C4-2B (cell line): Measurements from ENCODE around the gene CARD10.

Experiments used
- H3K27ac ChIP-seq: fragments of 450-650 bp; 2 replicates; pipeline ENCODE4 v1.5.1; 2017
- ZFX ChIP-seq: fragments of 450-650 bp; IDR thresholded peaks from 2 replicates; pipeline ENCODE4 v1.6.1; 2017
- TF ChIP-seq, protein P1 (sequence below): fragments of 450-650 bp; conservative IDR thresholded peaks from 2 replicates; pipeline ENCODE4 v1.5.1; 2017; ENCODE audit warnings: mild to moderate bottlenecking

The CARD10 gene

DNA sequence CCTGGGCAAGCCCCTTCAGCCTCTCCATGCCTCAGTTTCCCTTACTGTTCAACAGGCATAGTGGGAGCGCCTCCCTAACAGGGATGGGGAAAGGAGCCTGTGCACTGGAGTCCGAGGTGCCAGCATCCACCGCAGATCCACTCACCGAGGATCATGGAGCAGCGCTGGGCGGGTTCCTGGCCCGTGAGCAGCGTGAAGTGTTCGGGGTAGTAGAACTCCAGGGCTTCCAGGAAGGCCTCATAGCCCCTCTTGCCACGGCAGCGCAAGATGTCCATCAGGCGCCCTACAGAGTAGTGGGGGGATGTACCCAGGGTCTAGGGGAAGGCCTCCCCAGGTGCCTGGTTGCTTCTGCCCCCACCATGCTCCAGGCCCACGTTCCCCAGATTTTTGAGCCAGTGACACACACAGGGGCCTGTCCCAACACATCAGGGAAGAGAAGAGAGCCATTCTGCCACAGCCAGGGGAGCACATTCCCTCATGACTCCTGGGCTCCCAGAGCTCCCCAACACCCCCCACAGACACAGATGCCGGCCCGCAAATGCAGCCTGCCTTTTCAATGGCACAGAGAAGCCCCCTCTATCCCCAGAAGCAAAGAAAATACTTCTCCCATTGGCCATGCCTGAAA is 1.3 kb downstream of the CARD10 start:
- H3K27ac ChIP-seq, result no peak overlapping the region; the same call in 1 of the 2 replicates
- TF ChIP-seq ZFX, result no peak
- TF ChIP-seq, protein P1, sequence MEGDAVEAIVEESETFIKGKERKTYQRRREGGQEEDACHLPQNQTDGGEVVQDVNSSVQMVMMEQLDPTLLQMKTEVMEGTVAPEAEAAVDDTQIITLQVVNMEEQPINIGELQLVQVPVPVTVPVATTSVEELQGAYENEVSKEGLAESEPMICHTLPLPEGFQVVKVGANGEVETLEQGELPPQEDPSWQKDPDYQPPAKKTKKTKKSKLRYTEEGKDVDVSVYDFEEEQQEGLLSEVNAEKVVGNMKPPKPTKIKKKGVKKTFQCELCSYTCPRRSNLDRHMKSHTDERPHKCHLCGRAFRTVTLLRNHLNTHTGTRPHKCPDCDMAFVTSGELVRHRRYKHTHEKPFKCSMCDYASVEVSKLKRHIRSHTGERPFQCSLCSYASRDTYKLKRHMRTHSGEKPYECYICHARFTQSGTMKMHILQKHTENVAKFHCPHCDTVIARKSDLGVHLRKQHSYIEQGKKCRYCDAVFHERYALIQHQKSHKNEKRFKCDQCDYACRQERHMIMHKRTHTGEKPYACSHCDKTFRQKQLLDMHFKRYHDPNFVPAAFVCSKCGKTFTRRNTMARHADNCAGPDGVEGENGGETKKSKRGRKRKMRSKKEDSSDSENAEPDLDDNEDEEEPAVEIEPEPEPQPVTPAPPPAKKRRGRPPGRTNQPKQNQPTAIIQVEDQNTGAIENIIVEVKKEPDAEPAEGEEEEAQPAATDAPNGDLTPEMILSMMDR, result no peak

DNA sequence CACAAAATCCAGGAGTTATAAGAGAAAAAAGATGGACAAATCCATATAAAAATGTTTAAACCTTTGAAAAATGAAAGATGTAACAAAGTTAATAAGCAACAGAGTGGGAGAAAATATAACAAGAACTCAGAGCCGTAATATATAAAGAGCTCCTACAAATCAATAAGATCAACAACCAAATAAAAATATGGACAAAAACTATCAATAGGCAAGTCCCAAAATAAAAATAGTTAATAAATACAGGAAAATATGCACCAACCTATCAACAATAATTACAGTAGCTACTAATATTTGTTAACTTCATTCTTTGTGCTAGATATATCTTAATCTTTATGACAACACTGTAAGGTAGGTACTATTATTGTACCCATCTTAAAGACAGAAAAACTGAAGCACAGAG is 2.8 kb downstream of the CARD10 start:
- no peak overlapping the region for H3K27ac ChIP-seq
- TF ChIP-seq, protein P1, result no peak
- no peak for TF ChIP-seq ZFX

DNA sequence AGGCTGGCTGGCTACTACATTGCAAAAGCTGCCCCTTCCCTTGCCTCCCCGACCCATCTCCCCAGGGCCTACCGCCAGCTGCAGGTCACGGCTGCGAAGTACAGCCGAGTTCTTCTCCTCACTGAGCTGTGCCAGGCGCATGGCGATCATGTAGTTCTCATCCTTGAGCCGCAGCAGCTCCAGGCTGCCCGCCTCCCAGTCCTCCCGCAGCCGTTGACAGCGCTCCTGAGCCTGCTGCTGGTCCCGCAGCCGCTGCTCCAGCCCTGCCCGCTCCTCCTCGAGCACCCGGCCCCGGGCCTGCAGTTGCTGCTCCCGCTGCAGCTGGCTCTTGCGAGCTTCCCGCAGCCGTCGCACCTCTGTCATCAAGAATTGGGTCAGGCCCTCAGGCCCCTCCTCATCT is 3.3 kb downstream of the CARD10 start:
- no peak overlapping the region for H3K27ac ChIP-seq
- TF ChIP-seq ZFX, result no peak
- TF ChIP-seq, protein P1, result no peak

DNA sequence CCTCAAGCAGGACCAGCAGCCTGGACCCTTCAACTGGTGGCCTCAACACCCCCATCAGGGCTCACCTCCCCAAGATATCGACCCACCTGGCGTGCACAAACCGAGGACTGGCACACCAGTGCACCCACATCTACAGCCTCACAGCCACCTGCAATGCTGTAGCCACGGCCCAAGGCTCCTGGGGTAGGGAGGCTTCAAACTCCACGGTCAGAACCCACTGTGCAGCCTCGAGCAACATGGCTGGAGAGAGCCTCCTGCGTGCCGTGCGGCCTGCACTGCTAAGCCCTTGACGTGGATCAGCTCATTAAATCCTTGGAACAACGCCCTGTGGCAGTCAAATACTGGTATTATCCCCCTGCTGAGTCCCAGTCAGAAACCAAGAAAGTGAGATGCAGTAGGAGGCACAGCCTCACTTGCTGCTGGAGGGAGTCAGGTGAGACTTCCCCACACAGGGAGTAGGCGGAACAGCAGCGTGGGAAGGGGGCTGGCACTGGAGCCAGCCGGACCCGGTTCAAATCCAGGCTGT is 4.6 kb downstream of the CARD10 start:
- H3K27ac ChIP-seq, result no peak overlapping the region
- TF ChIP-seq, protein P1, result no peak
- TF ChIP-seq ZFX, result no peak

DNA sequence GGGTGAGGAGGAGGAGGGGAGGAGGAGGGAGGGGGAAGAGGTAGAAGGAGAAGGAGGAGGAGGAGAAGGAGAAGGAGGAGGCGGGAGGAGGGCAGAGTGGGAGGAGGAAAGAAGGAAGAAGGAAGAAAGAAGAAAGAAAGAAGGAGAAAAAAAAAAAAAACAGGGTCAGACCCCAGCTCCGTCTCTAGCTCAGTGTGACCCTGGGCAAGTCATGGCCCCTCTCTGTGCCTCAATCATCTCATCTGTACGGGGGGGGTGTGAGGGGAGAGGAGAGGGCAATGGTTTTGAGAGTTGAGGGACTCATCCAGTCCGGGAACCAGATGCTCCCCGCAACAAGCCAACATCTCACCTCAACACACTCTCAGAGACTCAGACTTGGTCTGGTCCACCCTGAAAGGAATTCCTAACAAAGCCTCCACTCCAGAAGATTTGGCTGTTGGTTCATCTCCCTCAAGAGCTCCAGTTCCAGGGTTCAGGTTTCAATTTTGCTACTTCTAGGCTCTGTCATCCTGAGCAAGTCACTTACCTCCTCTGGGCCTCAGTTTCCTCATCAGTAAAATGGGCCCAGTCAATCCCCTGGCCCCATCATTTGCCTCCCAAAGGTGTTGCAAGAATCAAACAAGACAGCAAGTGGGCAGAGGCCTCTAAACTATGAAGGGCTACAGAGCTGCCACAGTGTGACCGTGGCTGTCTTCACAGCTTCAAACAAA is 7.7 kb downstream of the CARD10 start:
- H3K27ac ChIP-seq, result no peak overlapping the region
- TF ChIP-seq, protein P1, result no peak
- no peak for TF ChIP-seq ZFX

DNA sequence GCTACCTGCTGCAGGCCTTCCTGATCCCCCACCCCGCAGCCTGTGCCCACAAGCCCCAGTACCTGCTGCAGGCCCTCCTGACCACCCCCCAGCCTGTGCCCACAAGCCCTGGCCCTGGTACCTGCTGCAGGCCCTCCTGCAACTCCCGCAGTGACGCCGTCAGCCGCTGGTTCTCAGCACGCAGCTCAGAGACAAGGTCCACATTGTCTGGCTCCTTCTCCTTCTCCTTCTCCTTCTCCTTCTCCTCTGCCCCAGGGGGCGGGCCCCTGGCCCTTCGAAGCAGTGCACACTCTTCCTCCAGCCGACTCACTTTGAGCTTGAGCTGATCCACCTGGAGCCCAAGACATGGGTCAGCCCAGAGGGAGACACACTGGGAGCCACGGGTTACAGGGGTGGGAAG is 9.1 kb downstream of the CARD10 start:
- no peak for TF ChIP-seq ZFX
- TF ChIP-seq, protein P1, result no peak
- no peak overlapping the region for H3K27ac ChIP-seq
